GM23338 (cell line): ENCODE measurements around the gene TOMM40L. TPM values are rescaled to one million over a fixed set of nuclear protein-coding genes. Genes with fewer than 3 reads are reported as not detected.

Experiments used
- ATAC-seq: fragments of 200-7000 bp; cut with Tn5 transposase; 3 replicates; pipeline ENCODE4 v1.9.1; 2020
- DNase-seq: peaks from one replicate; pipeline ENCODE4 v3.0.0-alpha.2; 2015; ENCODE audit warnings: low spot score
- H2AFZ ChIP-seq: fragments of 200-600 bp; sonication (generic); 2 replicates; pipeline ENCODE4 v1.8.0; 2016; ENCODE audit warnings: antibody characterized with exemption, mild to moderate bottlenecking, moderate library complexity
- H3F3A ChIP-seq: fragments of 200-600 bp; sonication (generic); replicated peaks from 2 replicates; pipeline ENCODE4 v1.8.0; 2017; ENCODE audit warnings: antibody characterized with exemption, mixed run types, low read depth
- H3K27ac ChIP-seq: fragments of 200-600 bp; sonication (generic); 2 replicates; pipeline ENCODE4 v1.6.1; 2016; ENCODE audit warnings: low read depth
- H3K27me3 ChIP-seq: fragments of 200-600 bp; sonication (generic); 2 replicates; pipeline ENCODE4 v1.8.0; 2016; ENCODE audit warnings: mild to moderate bottlenecking, mixed run types, moderate library complexity; ENCODE audit not compliant: insufficient read depth
- H3K36me3 ChIP-seq: fragments of 200-600 bp; sonication (generic); 2 replicates; pipeline ENCODE4 v1.8.0; 2016; ENCODE audit warnings: mild to moderate bottlenecking; ENCODE audit not compliant: insufficient read depth
- H3K4me1 ChIP-seq: fragments of 200-600 bp; sonication (generic); 2 replicates; pipeline ENCODE4 v1.8.0; 2016; ENCODE audit warnings: mild to moderate bottlenecking, moderate library complexity; ENCODE audit not compliant: insufficient read depth
- H3K4me2 ChIP-seq: fragments of 200-600 bp; sonication (generic); 2 replicates; pipeline ENCODE4 v1.7.1; 2017; ENCODE audit warnings: mixed run types
- H3K4me3 ChIP-seq: fragments of 200-600 bp; sonication (generic); 2 replicates; pipeline ENCODE4 v1.6.1; 2016; ENCODE audit warnings: mixed run types
- H3K79me2 ChIP-seq: fragments of 200-600 bp; sonication (generic); replicated peaks from 2 replicates; pipeline ENCODE4 v1.8.0; 2017; ENCODE audit warnings: mild to moderate bottlenecking; ENCODE audit not compliant: insufficient read depth
- H3K9me2 ChIP-seq: fragments of 200-600 bp; sonication (generic); 2 replicates; pipeline ENCODE4 v1.8.0; 2017; ENCODE audit not compliant: insufficient read depth
- H4K20me1 ChIP-seq: fragments of 200-600 bp; sonication (generic); replicated peaks from 2 replicates; pipeline ENCODE4 v1.8.0; 2017; ENCODE audit warnings: mild to moderate bottlenecking; ENCODE audit not compliant: insufficient read depth
- H3K27ac Mint-ChIP-seq: 2 replicates; pipeline ENCODE4 v1.8.0; 2020; ENCODE audit warnings: inconsistent platforms, mild to moderate bottlenecking, moderate library complexity, mixed read lengths
- H3K27me3 Mint-ChIP-seq: 3 replicates; pipeline ENCODE4 v1.8.0; 2022; ENCODE audit warnings: low read depth, mild to moderate bottlenecking, moderate library complexity, mixed read lengths, inconsistent platforms; ENCODE audit not compliant: insufficient read depth, poor library complexity
- H3K36me3 Mint-ChIP-seq: 3 replicates; pipeline ENCODE4 v1.8.0; 2021; ENCODE audit warnings: low read depth, mild to moderate bottlenecking, inconsistent platforms, moderate library complexity, mixed read lengths
- H3K4me1 Mint-ChIP-seq: 3 replicates; pipeline ENCODE4 v1.8.0; 2020; ENCODE audit warnings: mild to moderate bottlenecking, inconsistent platforms, mixed read lengths
- H3K4me3 Mint-ChIP-seq: 3 replicates; pipeline ENCODE4 v1.8.0; 2021; ENCODE audit warnings: moderate library complexity, mild to moderate bottlenecking, inconsistent platforms, mixed read lengths
- H3K9me3 Mint-ChIP-seq: 3 replicates; pipeline ENCODE4 v1.8.0; 2020; ENCODE audit warnings: moderate library complexity, mild to moderate bottlenecking, inconsistent platforms, mixed read lengths
- CREB1 ChIP-seq: fragments of 250-450 bp; sonication (Bioruptor Pico); IDR thresholded peaks from 2 replicates; pipeline ENCODE4 v1.5.0; 2020; ENCODE audit warnings: low read depth, mild to moderate bottlenecking, moderate library complexity
- EZH2 ChIP-seq: fragments of 200-600 bp; sonication (generic); IDR thresholded peaks from one replicate; pipeline ENCODE4 v1.8.0; 2017; ENCODE audit warnings: antibody characterized with exemption, mild to moderate bottlenecking, low read depth; ENCODE audit not compliant: unreplicated experiment
- JUNB ChIP-seq: IDR thresholded peaks from one replicate; pipeline ENCODE4 v1.6.1; 2016; ENCODE audit warnings: antibody characterized with exemption; ENCODE audit not compliant: unreplicated experiment
- NANOG ChIP-seq: IDR thresholded peaks from 2 replicates; pipeline ENCODE4 v1.6.1; 2016; ENCODE audit warnings: antibody characterized with exemption, borderline replicate concordance
- POLR2AphosphoS5 ChIP-seq: IDR thresholded peaks from 2 replicates; pipeline ENCODE4 v1.6.1; 2016; ENCODE audit warnings: antibody characterized with exemption, low read depth
- STAT1 ChIP-seq: IDR thresholded peaks from one replicate; pipeline ENCODE4 v1.6.1; 2016; ENCODE audit warnings: antibody characterized with exemption; ENCODE audit not compliant: unreplicated experiment
- ZNF114 ChIP-seq: fragments of 250-450 bp; sonication (Bioruptor Pico); IDR thresholded peaks from 2 replicates; pipeline ENCODE4 v1.5.0; 2020; ENCODE audit warnings: mild to moderate bottlenecking, moderate library complexity
- polyA plus RNA-seq: library from polyadenylated mRNA; unstranded; fragments of >200 nt; fragmentation: Nextera tagmentation; extraction: Ambion mirVana; gene quantifications from 2 replicates; pipeline ENCODE4 v1.2.1, GENCODE V29; 2016
- total RNA-seq: library from RNA; depleted of rRNA; stranded (reverse); fragments of >200 nt; shearing (Covaris generic); gene quantifications from 2 replicates; pipeline ENCODE4 v1.2.3, GENCODE V29; 2014
- TF ChIP-seq, protein P1 (sequence below): IDR thresholded peaks from 2 replicates; pipeline ENCODE4 v1.6.1; 2016; ENCODE audit warnings: antibody characterized with exemption
- TF ChIP-seq, protein P2 (sequence below): IDR thresholded peaks from one replicate; pipeline ENCODE4 v1.6.1; 2018; ENCODE audit warnings: antibody characterized with exemption; ENCODE audit not compliant: unreplicated experiment
- TF ChIP-seq, protein P3 (sequence below): fragments of 250-450 bp; sonication (Bioruptor Pico); IDR thresholded peaks from 2 replicates; pipeline ENCODE4 v1.5.0; 2020; ENCODE audit warnings: mild to moderate bottlenecking, moderate library complexity
- TF ChIP-seq, protein P4 (sequence below), 2 experiments: fragments of 200-600 bp in 1 of 2; sonication (generic) in 1 of 2; conservative IDR thresholded peaks; 2 replicates each; pipeline versions ENCODE4 v1.5.1 to v1.6.1; 2016 to 2017; ENCODE audit warnings: antibody characterized with exemption in 2 of 2, low read depth in 2 of 2, mild to moderate bottlenecking in 2 of 2, moderate library complexity in 1 of 2

The TOMM40L gene
- total and polyA plus RNA-seq, 2 experiments from 2014 or later = 6.8 to 12.9 TPM

GRCh38 chr1:161214369-161214768 lies 11.5 kb upstream of the TOMM40L start (continued):
- TF ChIP-seq, protein P1, sequence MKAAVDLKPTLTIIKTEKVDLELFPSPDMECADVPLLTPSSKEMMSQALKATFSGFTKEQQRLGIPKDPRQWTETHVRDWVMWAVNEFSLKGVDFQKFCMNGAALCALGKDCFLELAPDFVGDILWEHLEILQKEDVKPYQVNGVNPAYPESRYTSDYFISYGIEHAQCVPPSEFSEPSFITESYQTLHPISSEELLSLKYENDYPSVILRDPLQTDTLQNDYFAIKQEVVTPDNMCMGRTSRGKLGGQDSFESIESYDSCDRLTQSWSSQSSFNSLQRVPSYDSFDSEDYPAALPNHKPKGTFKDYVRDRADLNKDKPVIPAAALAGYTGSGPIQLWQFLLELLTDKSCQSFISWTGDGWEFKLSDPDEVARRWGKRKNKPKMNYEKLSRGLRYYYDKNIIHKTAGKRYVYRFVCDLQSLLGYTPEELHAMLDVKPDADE = no peak
- TF ChIP-seq, protein P2, sequence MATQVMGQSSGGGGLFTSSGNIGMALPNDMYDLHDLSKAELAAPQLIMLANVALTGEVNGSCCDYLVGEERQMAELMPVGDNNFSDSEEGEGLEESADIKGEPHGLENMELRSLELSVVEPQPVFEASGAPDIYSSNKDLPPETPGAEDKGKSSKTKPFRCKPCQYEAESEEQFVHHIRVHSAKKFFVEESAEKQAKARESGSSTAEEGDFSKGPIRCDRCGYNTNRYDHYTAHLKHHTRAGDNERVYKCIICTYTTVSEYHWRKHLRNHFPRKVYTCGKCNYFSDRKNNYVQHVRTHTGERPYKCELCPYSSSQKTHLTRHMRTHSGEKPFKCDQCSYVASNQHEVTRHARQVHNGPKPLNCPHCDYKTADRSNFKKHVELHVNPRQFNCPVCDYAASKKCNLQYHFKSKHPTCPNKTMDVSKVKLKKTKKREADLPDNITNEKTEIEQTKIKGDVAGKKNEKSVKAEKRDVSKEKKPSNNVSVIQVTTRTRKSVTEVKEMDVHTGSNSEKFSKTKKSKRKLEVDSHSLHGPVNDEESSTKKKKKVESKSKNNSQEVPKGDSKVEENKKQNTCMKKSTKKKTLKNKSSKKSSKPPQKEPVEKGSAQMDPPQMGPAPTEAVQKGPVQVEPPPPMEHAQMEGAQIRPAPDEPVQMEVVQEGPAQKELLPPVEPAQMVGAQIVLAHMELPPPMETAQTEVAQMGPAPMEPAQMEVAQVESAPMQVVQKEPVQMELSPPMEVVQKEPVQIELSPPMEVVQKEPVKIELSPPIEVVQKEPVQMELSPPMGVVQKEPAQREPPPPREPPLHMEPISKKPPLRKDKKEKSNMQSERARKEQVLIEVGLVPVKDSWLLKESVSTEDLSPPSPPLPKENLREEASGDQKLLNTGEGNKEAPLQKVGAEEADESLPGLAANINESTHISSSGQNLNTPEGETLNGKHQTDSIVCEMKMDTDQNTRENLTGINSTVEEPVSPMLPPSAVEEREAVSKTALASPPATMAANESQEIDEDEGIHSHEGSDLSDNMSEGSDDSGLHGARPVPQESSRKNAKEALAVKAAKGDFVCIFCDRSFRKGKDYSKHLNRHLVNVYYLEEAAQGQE = no peak

GRCh38 chr1:161215076-161215475 lies 10.8 kb upstream of the TOMM40L start, which contains the start of gene FCER1G:
FCER1G (plus strand) TSS chr1:161215295; CDS start chr1:161215322, 27 bp downstream.
- Mint-ChIP-seq H3K27me3 (peaks cover 18% of the 10 kb centered on the region), H3K4me3 (no peak within 1 kb of the TSS; the same call in 2 of the 3 replicates), H3K4me1 (peaks cover 31% of the 10 kb centered on the region), H3K36me3 (peaks cover 50% of the 10 kb centered on the region), H3K27ac (no peak within 1 kb of the TSS; the same call in 1 of the 2 replicates), H3K9me3 (no peaks in the 10 kb centered on the region; the same call in 2 of the 3 replicates)
- Histone ChIP-seq H3F3A (peaks cover 24% of the 10 kb centered on the region), H2AFZ (no peak within 1 kb of the TSS), H3K79me2 (no peaks in the 10 kb centered on the region), H3K9me2 (no peaks in the 10 kb centered on the region), H3K4me2 (no peak within 1 kb of the TSS), H3K36me3 (peaks cover 45% of the 10 kb centered on the region), H4K20me1 (peaks cover 6% of the 10 kb centered on the region; the same call in 1 of the 2 replicates), H3K27ac (no peak within 1 kb of the TSS), H3K4me3 (no peak within 1 kb of the TSS), H3K27me3 (no peaks in the 10 kb centered on the region), H3K4me1 (peaks cover 25% of the 10 kb centered on the region)
- DNase-seq = no peak
- ATAC-seq = no peak
- TF ChIP-seq EZH2 (no peak), CREB1 (no peak), STAT1 (no peak), JUNB (no peak), NANOG (no peak), POLR2AphosphoS5 (no peak), ZNF114 (CRISPR knock-in tag) (no peak)
- TF ChIP-seq, protein P1 = no peak
- TF ChIP-seq, protein P3, sequence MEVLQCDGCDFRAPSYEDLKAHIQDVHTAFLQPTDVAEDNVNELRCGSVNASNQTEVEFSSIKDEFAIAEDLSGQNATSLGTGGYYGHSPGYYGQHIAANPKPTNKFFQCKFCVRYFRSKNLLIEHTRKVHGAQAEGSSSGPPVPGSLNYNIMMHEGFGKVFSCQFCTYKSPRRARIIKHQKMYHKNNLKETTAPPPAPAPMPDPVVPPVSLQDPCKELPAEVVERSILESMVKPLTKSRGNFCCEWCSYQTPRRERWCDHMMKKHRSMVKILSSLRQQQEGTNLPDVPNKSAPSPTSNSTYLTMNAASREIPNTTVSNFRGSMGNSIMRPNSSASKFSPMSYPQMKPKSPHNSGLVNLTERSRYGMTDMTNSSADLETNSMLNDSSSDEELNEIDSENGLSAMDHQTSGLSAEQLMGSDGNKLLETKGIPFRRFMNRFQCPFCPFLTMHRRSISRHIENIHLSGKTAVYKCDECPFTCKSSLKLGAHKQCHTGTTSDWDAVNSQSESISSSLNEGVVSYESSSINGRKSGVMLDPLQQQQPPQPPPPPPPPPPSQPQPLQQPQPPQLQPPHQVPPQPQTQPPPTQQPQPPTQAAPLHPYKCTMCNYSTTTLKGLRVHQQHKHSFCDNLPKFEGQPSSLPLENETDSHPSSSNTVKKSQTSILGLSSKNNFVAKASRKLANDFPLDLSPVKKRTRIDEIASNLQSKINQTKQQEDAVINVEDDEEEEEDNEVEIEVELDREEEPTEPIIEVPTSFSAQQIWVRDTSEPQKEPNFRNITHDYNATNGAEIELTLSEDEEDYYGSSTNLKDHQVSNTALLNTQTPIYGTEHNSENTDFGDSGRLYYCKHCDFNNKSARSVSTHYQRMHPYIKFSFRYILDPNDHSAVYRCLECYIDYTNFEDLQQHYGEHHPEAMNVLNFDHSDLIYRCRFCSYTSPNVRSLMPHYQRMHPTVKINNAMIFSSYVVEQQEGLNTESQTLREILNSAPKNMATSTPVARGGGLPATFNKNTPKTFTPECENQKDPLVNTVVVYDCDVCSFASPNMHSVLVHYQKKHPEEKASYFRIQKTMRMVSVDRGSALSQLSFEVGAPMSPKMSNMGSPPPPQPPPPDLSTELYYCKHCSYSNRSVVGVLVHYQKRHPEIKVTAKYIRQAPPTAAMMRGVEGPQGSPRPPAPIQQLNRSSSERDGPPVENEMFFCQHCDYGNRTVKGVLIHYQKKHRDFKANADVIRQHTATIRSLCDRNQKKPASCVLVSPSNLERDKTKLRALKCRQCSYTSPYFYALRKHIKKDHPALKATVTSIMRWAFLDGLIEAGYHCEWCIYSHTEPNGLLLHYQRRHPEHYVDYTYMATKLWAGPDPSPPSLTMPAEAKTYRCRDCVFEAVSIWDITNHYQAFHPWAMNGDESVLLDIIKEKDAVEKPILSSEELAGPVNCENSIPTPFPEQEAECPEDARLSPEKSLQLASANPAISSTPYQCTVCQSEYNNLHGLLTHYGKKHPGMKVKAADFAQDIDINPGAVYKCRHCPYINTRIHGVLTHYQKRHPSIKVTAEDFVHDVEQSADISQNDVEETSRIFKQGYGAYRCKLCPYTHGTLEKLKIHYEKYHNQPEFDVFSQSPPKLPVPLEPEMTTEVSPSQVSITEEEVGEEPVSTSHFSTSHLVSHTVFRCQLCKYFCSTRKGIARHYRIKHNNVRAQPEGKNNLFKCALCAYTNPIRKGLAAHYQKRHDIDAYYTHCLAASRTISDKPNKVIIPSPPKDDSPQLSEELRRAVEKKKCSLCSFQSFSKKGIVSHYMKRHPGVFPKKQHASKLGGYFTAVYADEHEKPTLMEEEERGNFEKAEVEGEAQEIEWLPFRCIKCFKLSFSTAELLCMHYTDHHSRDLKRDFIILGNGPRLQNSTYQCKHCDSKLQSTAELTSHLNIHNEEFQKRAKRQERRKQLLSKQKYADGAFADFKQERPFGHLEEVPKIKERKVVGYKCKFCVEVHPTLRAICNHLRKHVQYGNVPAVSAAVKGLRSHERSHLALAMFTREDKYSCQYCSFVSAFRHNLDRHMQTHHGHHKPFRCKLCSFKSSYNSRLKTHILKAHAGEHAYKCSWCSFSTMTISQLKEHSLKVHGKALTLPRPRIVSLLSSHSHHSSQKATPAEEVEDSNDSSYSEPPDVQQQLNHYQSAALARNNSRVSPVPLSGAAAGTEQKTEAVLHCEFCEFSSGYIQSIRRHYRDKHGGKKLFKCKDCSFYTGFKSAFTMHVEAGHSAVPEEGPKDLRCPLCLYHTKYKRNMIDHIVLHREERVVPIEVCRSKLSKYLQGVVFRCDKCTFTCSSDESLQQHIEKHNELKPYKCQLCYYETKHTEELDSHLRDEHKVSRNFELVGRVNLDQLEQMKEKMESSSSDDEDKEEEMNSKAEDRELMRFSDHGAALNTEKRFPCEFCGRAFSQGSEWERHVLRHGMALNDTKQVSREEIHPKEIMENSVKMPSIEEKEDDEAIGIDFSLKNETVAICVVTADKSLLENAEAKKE = no peak
- TF ChIP-seq, protein P4, sequence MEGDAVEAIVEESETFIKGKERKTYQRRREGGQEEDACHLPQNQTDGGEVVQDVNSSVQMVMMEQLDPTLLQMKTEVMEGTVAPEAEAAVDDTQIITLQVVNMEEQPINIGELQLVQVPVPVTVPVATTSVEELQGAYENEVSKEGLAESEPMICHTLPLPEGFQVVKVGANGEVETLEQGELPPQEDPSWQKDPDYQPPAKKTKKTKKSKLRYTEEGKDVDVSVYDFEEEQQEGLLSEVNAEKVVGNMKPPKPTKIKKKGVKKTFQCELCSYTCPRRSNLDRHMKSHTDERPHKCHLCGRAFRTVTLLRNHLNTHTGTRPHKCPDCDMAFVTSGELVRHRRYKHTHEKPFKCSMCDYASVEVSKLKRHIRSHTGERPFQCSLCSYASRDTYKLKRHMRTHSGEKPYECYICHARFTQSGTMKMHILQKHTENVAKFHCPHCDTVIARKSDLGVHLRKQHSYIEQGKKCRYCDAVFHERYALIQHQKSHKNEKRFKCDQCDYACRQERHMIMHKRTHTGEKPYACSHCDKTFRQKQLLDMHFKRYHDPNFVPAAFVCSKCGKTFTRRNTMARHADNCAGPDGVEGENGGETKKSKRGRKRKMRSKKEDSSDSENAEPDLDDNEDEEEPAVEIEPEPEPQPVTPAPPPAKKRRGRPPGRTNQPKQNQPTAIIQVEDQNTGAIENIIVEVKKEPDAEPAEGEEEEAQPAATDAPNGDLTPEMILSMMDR (conservative IDR thresholded peaks at IDR 0.05; ENCODE audit: low read depth in 2 of 2) = no peak
